Thoracic aorta (tissue), 2 donors: Measurements from ENCODE around the gene HBEGF. TPM values are rescaled to one million over a fixed set of nuclear protein-coding genes. Genes with fewer than 3 reads are reported as not detected.

Experiments
- ATAC-seq: fragments of 150-250 bp; one replicate; pipeline ENCODE4 v1.8.0; 2017; ENCODE audit warnings: low read depth; ENCODE audit not compliant: insufficient number of reproducible peaks, low FRiP score
- DNase-seq: peaks from one replicate; pipeline ENCODE4 v3.0.0-alpha.2; 2020; ENCODE audit warnings: low spot score
- H3K27ac ChIP-seq, 2 donors: fragments of 200-600 bp; sonication (generic); 1 replicate in 1 of 2; 2 replicates in 1 of 2; pipeline ENCODE4 v1.5.1; 2016; ENCODE audit warnings: mild to moderate bottlenecking in 2 of 2, moderate library complexity in 2 of 2
- H3K27me3 ChIP-seq: fragments of 200-600 bp; sonication (generic); replicated peaks from 2 replicates; pipeline ENCODE4 v1.6.0; 2016; ENCODE audit warnings: mild to moderate bottlenecking; ENCODE audit not compliant: insufficient read depth
- H3K36me3 ChIP-seq: fragments of 200-600 bp; sonication (generic); one replicate; pipeline ENCODE4 v1.5.1; 2016
- H3K4me1 ChIP-seq, 2 donors: fragments of 200-600 bp; sonication (generic); 1 replicate in 1 of 2; 2 replicates in 1 of 2; pipeline versions ENCODE4 v1.5.1 to v1.6.0; 2016; ENCODE audit warnings: low read depth in 2 of 2, mild to moderate bottlenecking in 1 of 2; ENCODE audit not compliant: control insufficient read depth in 1 of 2
- H3K4me3 ChIP-seq: fragments of 200-600 bp; sonication (generic); 2 replicates; pipeline ENCODE4 v1.5.1; 2016; ENCODE audit warnings: mild to moderate bottlenecking
- H3K9me3 ChIP-seq: fragments of 200-600 bp; sonication (generic); 2 replicates; pipeline ENCODE4 v1.5.1; 2016
- CTCF ChIP-seq: fragments of 200-600 bp; sonication (generic); IDR thresholded peaks from one replicate; pipeline ENCODE4 v1.5.1; 2019; ENCODE audit warnings: antibody characterized with exemption
- total RNA-seq, 2 donors: library from RNA; depleted of rRNA; stranded (reverse); fragments of >200 nt; gene quantifications; one replicate each; pipeline versions ENCODE4 v1.1.0 to v1.2.3, GENCODE V29; 2016

HBEGF gene
- total RNA-seq, 2 donors from 2014 or later = 22.6 to 36.0 TPM

GRCh38 chr5:140356853-140357725 lies 10.7 kb upstream of the HBEGF start:
- Histone ChIP-seq H3K27me3 (no peaks in the 10 kb centered on the region), H3K4me3 (peak overlapping the region; percentile 66), H3K4me1 (peaks cover 0 to 5% of the 10 kb centered on the region in 2 donors), H3K9me3 (no peaks in the 10 kb centered on the region), H3K36me3 (no peaks in the 10 kb centered on the region), H3K27ac (no peak overlapping the region)
- ATAC-seq = no peak
- TF ChIP-seq CTCF = no peak
- no peak for DNase-seq

GRCh38 chr5:140355546-140355945 lies 9.1 kb upstream of the HBEGF start:
- no peak for TF ChIP-seq CTCF
- ATAC-seq (no peak), DNase-seq (no peak)
- Histone ChIP-seq H3K36me3 (no peaks in the 10 kb centered on the region), H3K4me1 (peaks cover 0 to 5% of the 10 kb centered on the region in 2 donors), H3K4me3 (no peak overlapping the region), H3K27ac (no peak overlapping the region), H3K27me3 (no peaks in the 10 kb centered on the region), H3K9me3 (no peaks in the 10 kb centered on the region)

GRCh38 chr5:140351609-140352334 lies 5.4 kb upstream of the HBEGF start:
- no peak for DNase-seq
- peak; percentile 89 for TF ChIP-seq CTCF
- H3K4me3 ChIP-seq = no peak overlapping the region
- H3K4me1 ChIP-seq = peaks cover 4 to 8% of the 10 kb centered on the region in 2 donors
- no peaks in the 10 kb centered on the region for H3K9me3 ChIP-seq
- H3K27ac ChIP-seq = no peak overlapping the region
- no peak for ATAC-seq
- no peaks in the 10 kb centered on the region for H3K27me3 ChIP-seq
- H3K36me3 ChIP-seq = no peaks in the 10 kb centered on the region

- no peaks in the 10 kb centered on the region for H3K27me3 ChIP-seq
- H3K36me3 ChIP-seq = no peaks in the 10 kb centered on the region
- H3K4me1 ChIP-seq = peaks cover 4 to 24% of the 10 kb centered on the region in 2 donors
- no peak for ATAC-seq
- no peaks in the 10 kb centered on the region for H3K9me3 ChIP-seq
- no peak overlapping the region for H3K27ac ChIP-seq
- no peak overlapping the region for H3K4me3 ChIP-seq
- no peak for TF ChIP-seq CTCF
- DNase-seq = no peak
These were observed 2.8 kb upstream of the HBEGF start for GRCh38 chr5:140349244-140349643.

GRCh38 chr5:140348104-140348503 lies 1.7 kb upstream of the HBEGF start:
- Histone ChIP-seq H3K27me3 (no peaks in the 10 kb centered on the region), H3K4me1 (peaks cover 4 to 24% of the 10 kb centered on the region in 2 donors), H3K9me3 (no peaks in the 10 kb centered on the region), H3K4me3 (no peak overlapping the region), H3K27ac (no peak overlapping the region), H3K36me3 (no peaks in the 10 kb centered on the region)
- DNase-seq (no peak), ATAC-seq (no peak)
- TF ChIP-seq CTCF = no peak
